H1 (cell line): ENCODE data around the gene KIF5A. TPM values are rescaled to one million over a fixed set of nuclear protein-coding genes. Genes with fewer than 3 reads are reported as not detected.
"Not testable (repeated sequence)": the region's sequence is repeated elsewhere in the genome, so short reads cannot be mapped to it uniquely, and the experiment has no call there.

Source experiments
- CTCF ChIA-PET: fragments of 300-600 bp; sonication (Branson Sonifier 250); formaldehyde crosslinking; loops from one replicate; lab custom pipeline; 2021; ENCODE audit not compliant: partially characterized antibody; lab: Charles Lee
- POLR2A ChIA-PET: fragments of 300-600 bp; sonication (Branson Sonifier 250); formaldehyde crosslinking; loops from one replicate; lab custom pipeline; 2021; ENCODE audit warnings: inconsistent platforms; ENCODE audit not compliant: partially characterized antibody; lab: Charles Lee
- DNase-seq, 2 experiments: peaks; one replicate each; pipeline versions ENCODE4 v3.0.0 to v3.0.0-alpha.2; 2010 to 2022; ENCODE audit warnings: low spot score in 2 of 2, low read depth in 1 of 2, mixed read lengths in 1 of 2
- FAIRE-seq: peaks from 2 replicates; lab custom pipeline; 2011; peaks lifted over from hg19 to GRCh38; lab: Jason Lieb, UNC
- H2AFZ ChIP-seq: 2 replicates; pipeline ENCODE4 v1.8.1; 2012; ENCODE audit warnings: low read length, inconsistent platforms
- H2AK5ac ChIP-seq: 2 replicates; pipeline ENCODE4 v1.6.1; 2013; ENCODE audit warnings: low read depth, low read length
- H2BK120ac ChIP-seq: replicated peaks from 2 replicates; pipeline ENCODE3; 2013; ENCODE audit warnings: low read depth, low read length, inconsistent platforms
- H2BK12ac ChIP-seq: 2 replicates; pipeline ENCODE4 v1.6.1; 2013; ENCODE audit warnings: low read depth, low read length
- H2BK15ac ChIP-seq: 2 replicates; pipeline ENCODE4 v1.6.1; 2013; ENCODE audit warnings: low read length
- H2BK20ac ChIP-seq: 2 replicates; pipeline ENCODE4 v1.6.1; 2013; ENCODE audit warnings: low read length
- H2BK5ac ChIP-seq: 2 replicates; pipeline ENCODE4 v1.6.1; 2013; ENCODE audit warnings: low read depth, low read length
- H3K14ac ChIP-seq: 2 replicates; pipeline ENCODE4 v1.6.1; 2013; ENCODE audit warnings: inconsistent platforms; ENCODE audit not compliant: insufficient read length
- H3K18ac ChIP-seq: 2 replicates; pipeline ENCODE4 v1.6.1; 2013; ENCODE audit warnings: low read length; ENCODE audit errors: extremely low read depth
- H3K23ac ChIP-seq: 2 replicates; pipeline ENCODE4 v1.6.1; 2013; ENCODE audit warnings: inconsistent platforms; ENCODE audit not compliant: insufficient read length
- H3K23me2 ChIP-seq: 2 replicates; pipeline ENCODE4 v1.6.1; 2013; ENCODE audit warnings: low read depth, low read length
- H3K27ac ChIP-seq: 2 replicates; pipeline ENCODE4 v1.6.1; 2011; ENCODE audit warnings: low read depth, low read length, inconsistent platforms
- H3K27me3 ChIP-seq, 4 experiments: replicated peaks in 1 of 4; 1 replicate in 1 of 4; 2 replicates in 3 of 4; pipeline versions ENCODE4 v1.6.1 to v1.8.1; 2011 to 2013; ENCODE audit warnings: low read length in 3 of 4, mild to moderate bottlenecking in 3 of 4, inconsistent platforms in 2 of 4, mixed read lengths in 2 of 4, moderate library complexity in 1 of 4; ENCODE audit not compliant: control insufficient read depth in 3 of 4, insufficient read depth in 3 of 4; ENCODE audit errors: extremely low read depth in 1 of 4
- H3K36me3 ChIP-seq, 4 experiments: 2 replicates each; pipeline versions ENCODE4 v1.6.1 to v1.8.1; 2011 to 2013; ENCODE audit warnings: mild to moderate bottlenecking in 4 of 4, low read length in 3 of 4, moderate library complexity in 2 of 4, control low read depth in 1 of 4, inconsistent platforms in 1 of 4; ENCODE audit not compliant: insufficient read depth in 4 of 4, control insufficient read depth in 2 of 4
- H3K4ac ChIP-seq: replicated peaks from 2 replicates; pipeline ENCODE3; 2013; ENCODE audit warnings: low read length, low read depth, mixed read lengths, inconsistent platforms; ENCODE audit not compliant: insufficient read length
- H3K4me1 ChIP-seq, 4 experiments: replicated peaks in 1 of 4; 1 replicate in 1 of 4; 2 replicates in 3 of 4; pipeline versions ENCODE4 v1.6.1 to v1.8.1; 2011 to 2013; ENCODE audit warnings: low read length in 3 of 4, inconsistent platforms in 2 of 4, mixed read lengths in 1 of 4; ENCODE audit not compliant: insufficient read depth in 4 of 4, control insufficient read depth in 3 of 4
- H3K4me2 ChIP-seq, 2 experiments: 2 replicates each; pipeline versions ENCODE4 v1.6.1 to v1.8.1; 2011 to 2013; ENCODE audit warnings: low read depth in 2 of 2, low read length in 2 of 2, control low read depth in 1 of 2, inconsistent platforms in 1 of 2, mild to moderate bottlenecking in 1 of 2; ENCODE audit not compliant: insufficient read depth in 1 of 2
- H3K4me3 ChIP-seq, 4 experiments: fragments of 200-600, 300-600 bp in 1 of 4; sonication (generic), shearing (Covaris generic), sonication (Bioruptor Twin) in 1 of 4; 2 replicates each; pipeline versions ENCODE4 v1.5.1 to v1.8.1; 2011 to 2016; ENCODE audit warnings: low read length in 4 of 4, low read depth in 3 of 4, control low read depth in 2 of 4, inconsistent platforms in 2 of 4, mild to moderate bottlenecking in 2 of 4, mixed read lengths in 1 of 4, moderate library complexity in 1 of 4; ENCODE audit not compliant: insufficient read depth in 2 of 4; ENCODE audit errors: extremely low read depth in 1 of 4
- H3K56ac ChIP-seq: replicated peaks from 2 replicates; pipeline ENCODE3; 2013; ENCODE audit warnings: low read depth, mild to moderate bottlenecking, mixed read lengths, low read length, inconsistent platforms; ENCODE audit not compliant: insufficient read length
- H3K79me1 ChIP-seq: 2 replicates; pipeline ENCODE4 v1.6.1; 2013; ENCODE audit warnings: low read depth, low read length, control low read depth
- H3K79me2 ChIP-seq, 2 experiments: 2 replicates each; pipeline versions ENCODE4 v1.6.1 to v1.8.1; 2012 to 2013; ENCODE audit warnings: low read length in 2 of 2, mild to moderate bottlenecking in 2 of 2, inconsistent platforms in 1 of 2; ENCODE audit not compliant: insufficient read depth in 2 of 2, control insufficient read depth in 1 of 2
- H3K9ac ChIP-seq, 4 experiments: replicated peaks in 1 of 4; 1 replicate in 1 of 4; 2 replicates in 3 of 4; pipeline versions ENCODE4 v1.6.1 to v1.8.1; 2011 to 2013; ENCODE audit warnings: low read depth in 3 of 4, low read length in 3 of 4, control low read depth in 2 of 4, mild to moderate bottlenecking in 2 of 4, moderate library complexity in 2 of 4, inconsistent platforms in 1 of 4; ENCODE audit errors: extremely low read depth in 1 of 4
- H3K9me3 ChIP-seq, 2 experiments: 2 replicates each; pipeline versions ENCODE4 v1.6.1 to v1.8.1; 2012 to 2013; ENCODE audit warnings: mild to moderate bottlenecking in 2 of 2, moderate library complexity in 2 of 2, control low read depth in 1 of 2, inconsistent platforms in 1 of 2, low read depth in 1 of 2, low read length in 1 of 2, mixed read lengths in 1 of 2; ENCODE audit not compliant: insufficient read depth in 2 of 2
- H4K20me1 ChIP-seq, 2 experiments: replicated peaks in 1 of 2; 2 replicates each; pipeline versions ENCODE3 to v1.8.1; 2011 to 2013; ENCODE audit warnings: inconsistent platforms in 2 of 2, low read length in 2 of 2, mild to moderate bottlenecking in 1 of 2; ENCODE audit not compliant: insufficient read depth in 2 of 2, control insufficient read depth in 1 of 2
- H4K5ac ChIP-seq: 2 replicates; pipeline ENCODE4 v1.6.1; 2013; ENCODE audit warnings: low read length, low read depth, mixed read lengths, inconsistent platforms; ENCODE audit not compliant: insufficient read length
- H4K8ac ChIP-seq: 2 replicates; pipeline ENCODE4 v1.8.0; 2013; ENCODE audit warnings: mild to moderate bottlenecking, moderate library complexity, low read length, inconsistent platforms; ENCODE audit not compliant: insufficient read depth; ENCODE audit errors: extremely low read depth
- H4K91ac ChIP-seq: replicated peaks from 2 replicates; pipeline ENCODE3; 2013; ENCODE audit warnings: low read length, mixed read lengths, inconsistent platforms; ENCODE audit not compliant: insufficient read length
- WGBS, 2 experiments: shearing (Covaris generic) in 1 of 2; methylation state at CpG; one replicate each; pipeline versions ENCODE4 v1.1.6 to v1.1.7; 2013 to 2015; ENCODE audit warnings: low lambda C conversion rate in 2 of 2, mixed read lengths in 2 of 2, inconsistent platforms in 1 of 2, low coverage in 1 of 2, missing lambda C conversion rate in 1 of 2; ENCODE audit not compliant: insufficient replicate concordance in 2 of 2, insufficient coverage in 1 of 2, insufficient read length in 1 of 2; ENCODE audit errors: extremely low coverage in 1 of 2, missing lambda C conversion rate in 1 of 2; 5-methylcytosine and 5-hydroxymethylcytosine counted together
- polyA plus RNA-seq, 7 experiments: library from polyadenylated mRNA; depleted of rRNA in 3 of 7; stranded (reverse) in 5 of 7; unstranded in 2 of 7; fragments of >200 nt in 5 of 7; fragments of 200-250 nt in 2 of 7; gene quantifications; 1 replicate in 5 of 7; 2 replicates in 1 of 7; 4 replicates in 1 of 7; pipeline versions ENCODE4 v1.2.1 to v1.2.3, GENCODE V29; 2011 to 2013; ENCODE audit warnings: missing spikeins in 2 of 7, mixed read lengths in 2 of 7
- total RNA-seq: library from RNA; stranded (reverse); fragmentation: NEBNext Ultra II Directional; extraction: Animal tissue kit (Norgen Biotek cat#: 25700); gene quantifications from 2 replicates; pipeline ENCODE4 v1.2.1, GENCODE V29; 2021

The KIF5A gene
- total and polyA plus RNA-seq, 2 of the 8 experiments (the other 6 are each of a cell fraction or from before 2014, with no cell fraction given), result 10.7 to 21.9 TPM

DNA sequence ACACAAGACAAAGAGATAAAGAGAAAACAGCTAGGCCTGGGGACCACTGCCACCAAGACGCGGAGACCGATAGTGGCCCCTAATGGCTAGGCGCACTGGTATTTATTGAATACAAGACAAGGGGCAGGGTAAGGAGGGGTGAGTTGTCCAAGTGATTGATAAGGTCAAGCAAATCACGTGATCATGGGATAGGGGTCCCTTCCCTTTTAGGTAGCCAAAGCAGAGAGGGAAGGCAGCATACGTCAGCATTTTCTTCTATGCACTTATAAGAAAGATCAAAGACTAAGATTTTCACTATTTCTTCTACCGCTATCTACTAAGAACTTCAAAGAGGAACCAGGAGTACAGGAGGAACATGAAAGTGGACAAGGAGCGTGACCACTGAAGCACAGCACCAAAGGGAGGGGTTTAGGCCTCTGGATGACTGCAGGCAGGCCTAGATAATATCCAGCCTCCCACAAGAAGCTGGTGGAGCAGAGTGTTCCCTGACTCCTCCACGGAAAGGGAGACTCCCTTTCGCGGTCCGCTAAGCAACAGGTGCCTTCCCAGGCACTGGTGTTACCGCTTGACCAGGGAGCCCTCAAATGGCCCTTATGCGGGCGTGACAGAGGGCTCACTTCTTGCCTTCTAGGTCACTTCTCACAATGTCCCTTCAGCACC, 39.2 kb downstream of the KIF5A start:
- not testable (repeated sequence) for FAIRE-seq, H2BK12ac ChIP-seq, H2BK120ac ChIP-seq, H2AFZ ChIP-seq, H3K9me3 ChIP-seq, H3K56ac ChIP-seq, H4K5ac ChIP-seq, H4K91ac ChIP-seq, H4K20me1 ChIP-seq, DNase-seq, H3K14ac ChIP-seq, H3K4ac ChIP-seq, H3K4me1 ChIP-seq, H3K23ac ChIP-seq, H3K79me1 ChIP-seq, H2BK5ac ChIP-seq, H3K27me3 ChIP-seq, H3K4me3 ChIP-seq, H2BK15ac ChIP-seq, H3K27ac ChIP-seq, H3K18ac ChIP-seq, H2BK20ac ChIP-seq, H3K4me2 ChIP-seq, H4K8ac ChIP-seq, H3K9ac ChIP-seq
- peaks cover 5 to 20% of the 10 kb centered on the region in 2 experiments; a peak in 3 of 4 replicates for H3K79me2 ChIP-seq
- WGBS, 2 experiments, result 91% methylated on average over 15 of the region's 15 CpGs; no CpG with 5 or more reads in 1 of the 2 experiments
- 0 out of 2 replicates have a peak overlapping the region, but pooled peaks have one; percentile 53 for H2AK5ac ChIP-seq
- ChIA-PET CTCF (interaction anchor here (1.5 to 6.1 kb wide), 4 partner anchors 18 to 137 kb away, joined by 3 to 40 read pairs (median 16); partner anchors contain the start of genes B4GALNT1 and DTX3), POLR2A (interaction anchor here (0.6 to 6.2 kb wide), 3 partner anchors 15 to 973 kb away, joined by 3 to 60 read pairs (median 4); partner anchors contain the start of gene DTX3)
- H3K36me3 ChIP-seq, result peaks cover 0 to 11% (median 0%) of the 10 kb centered on the region in 4 experiments; a peak in 4 of 8 replicates
- peaks cover 15% of the 10 kb centered on the region; the same call in 1 of the 2 replicates for H3K23me2 ChIP-seq
